Measurements from ENCODE around the gene POLR1D. TPM values are rescaled to one million over a fixed set of nuclear protein-coding genes. Genes with fewer than 3 reads are reported as not detected.
"Not testable (repeated sequence)": the region's sequence is repeated elsewhere in the genome, so short reads cannot be mapped to it uniquely, and the experiment has no call there.

POLR1D gene
- total RNA-seq, 1 donor from 2014 or later, result 73.5 TPM

- TF ChIP-seq CTCF (IDR thresholded peaks at IDR 0.05; ENCODE audit: borderline replicate concordance), result no peak
- no peaks in the 10 kb centered on the region for H3K27me3 ChIP-seq (ENCODE audit: low read depth)
- no peak overlapping the region for H3K27ac ChIP-seq (replicated peaks)
- peaks cover 2% of the 10 kb centered on the region for H3K36me3 ChIP-seq
- H3K9me3 ChIP-seq (replicated peaks), result no peaks in the 10 kb centered on the region
- H3K4me3 ChIP-seq, result no peak overlapping the region
- intact Hi-C loops (cut with micrococcal nuclease), result no loop called here
- H3K4me1 ChIP-seq, result peaks cover 16% of the 10 kb centered on the region
- DNase-seq, result no peak
These were observed 6.4 kb downstream of the POLR1D start for GRCh38 chr13:27628081-27628480.

- H3K27ac ChIP-seq (replicated peaks); intact Hi-C loops (cut with micrococcal nuclease); DNase-seq; H3K4me3 ChIP-seq; H3K9me3 ChIP-seq (replicated peaks); H3K27me3 ChIP-seq (ENCODE audit: low read depth); H3K36me3 ChIP-seq: not testable (repeated sequence)
- peaks cover 10% of the 10 kb centered on the region for H3K4me1 ChIP-seq
These were observed 7.1 kb downstream of the POLR1D start for GRCh38 chr13:27628766-27629165.

DNA sequence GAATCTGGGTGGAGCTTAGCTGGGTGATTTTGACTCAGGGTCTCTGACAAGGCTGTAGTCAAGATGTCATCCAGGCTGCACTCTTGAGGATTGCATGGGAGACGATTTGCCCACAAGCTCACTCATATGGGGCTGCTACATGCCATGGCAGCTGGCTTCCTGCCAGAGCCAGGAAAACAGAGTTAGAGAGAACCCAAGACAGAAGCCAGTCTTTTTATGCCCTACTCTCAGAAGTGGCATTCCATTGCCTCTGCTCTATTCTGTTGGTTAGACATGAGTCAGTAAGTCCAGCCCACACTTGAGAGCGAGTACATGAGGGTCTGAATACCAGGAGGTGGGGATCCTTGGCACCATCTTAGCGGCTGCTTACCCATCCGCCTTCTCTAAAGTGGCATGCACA lies 9.5 kb downstream of the POLR1D start:
- Histone ChIP-seq H3K36me3 (no peaks in the 10 kb centered on the region), H3K9me3 (replicated peaks) (no peaks in the 10 kb centered on the region), H3K27ac (replicated peaks) (no peak overlapping the region), H3K4me1 (peaks cover 10% of the 10 kb centered on the region), H3K4me3 (no peak overlapping the region), H3K27me3 (ENCODE audit: low read depth) (no peaks in the 10 kb centered on the region)
- TF ChIP-seq CTCF (IDR thresholded peaks at IDR 0.05; ENCODE audit: borderline replicate concordance), result no peak
- intact Hi-C loops (cut with micrococcal nuclease), result no loop called here
- no peak for DNase-seq

DNA sequence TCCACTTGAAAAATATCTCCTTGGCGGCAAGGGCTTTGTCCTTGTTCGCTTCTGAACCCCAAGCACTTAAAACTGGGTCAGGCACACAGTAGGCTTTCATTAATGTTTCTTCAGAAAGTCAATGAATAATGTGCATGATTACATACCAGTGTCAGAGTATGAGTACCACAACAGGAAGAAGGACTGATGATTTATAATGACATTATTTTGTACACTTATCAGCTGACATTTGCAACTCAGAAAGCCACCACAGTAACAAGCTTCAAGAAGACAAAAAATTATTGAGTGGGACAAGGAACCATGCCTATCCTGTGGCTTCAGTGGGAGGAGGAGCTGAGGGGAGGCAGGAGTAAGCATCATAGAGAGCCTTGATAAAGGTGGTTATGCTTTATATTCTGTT lies 10.0 kb downstream of the POLR1D start:
- H3K27ac ChIP-seq (replicated peaks), result no peak overlapping the region
- H3K36me3 ChIP-seq, result no peaks in the 10 kb centered on the region
- H3K4me3 ChIP-seq, result no peak overlapping the region
- no peaks in the 10 kb centered on the region for H3K9me3 ChIP-seq (replicated peaks)
- no peak for DNase-seq
- intact Hi-C loops (cut with micrococcal nuclease), result no loop called here
- no peaks in the 10 kb centered on the region for H3K27me3 ChIP-seq (ENCODE audit: low read depth)
- TF ChIP-seq CTCF (IDR thresholded peaks at IDR 0.05; ENCODE audit: borderline replicate concordance), result no peak
- H3K4me1 ChIP-seq, result peaks cover 14% of the 10 kb centered on the region

- Histone ChIP-seq H3K27me3 (ENCODE audit: low read depth) (no peaks in the 10 kb centered on the region), H3K4me3 (no peak overlapping the region), H3K4me1 (peaks cover 19% of the 10 kb centered on the region), H3K9me3 (replicated peaks) (no peaks in the 10 kb centered on the region), H3K36me3 (no peaks in the 10 kb centered on the region), H3K27ac (replicated peaks) (no peak overlapping the region)
- DNase-seq, result no peak
- TF ChIP-seq CTCF (IDR thresholded peaks at IDR 0.05; ENCODE audit: borderline replicate concordance), result no peak
- intact Hi-C loops (cut with micrococcal nuclease), result no loop called here
These were observed 10.5 kb downstream of the POLR1D start for GRCh38 chr13:27632214-27632613.

DNA sequence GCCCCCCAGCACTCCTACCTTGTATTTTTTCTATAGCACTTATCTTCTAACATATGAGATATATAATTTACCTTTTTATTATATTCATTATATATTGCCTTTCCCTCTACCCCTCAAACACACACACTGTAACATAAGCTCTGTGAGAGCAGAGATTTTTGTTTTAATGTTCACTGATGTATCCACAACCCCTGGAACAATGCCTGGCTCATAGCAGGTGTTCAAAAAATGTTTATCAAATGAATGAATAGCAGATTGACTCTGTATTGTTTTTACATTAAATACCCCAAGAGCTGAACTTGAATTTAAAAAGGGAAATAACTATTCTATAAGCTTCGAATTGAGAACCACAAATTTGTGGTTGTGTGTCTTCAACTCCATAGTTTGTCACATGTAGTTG lies 11.0 kb downstream of the POLR1D start:
- no peak overlapping the region for H3K4me3 ChIP-seq
- H3K4me1 ChIP-seq, result peaks cover 23% of the 10 kb centered on the region
- H3K27ac ChIP-seq (replicated peaks), result no peak overlapping the region
- no peaks in the 10 kb centered on the region for H3K36me3 ChIP-seq
- no peak for TF ChIP-seq CTCF (IDR thresholded peaks at IDR 0.05; ENCODE audit: borderline replicate concordance)
- no peaks in the 10 kb centered on the region for H3K27me3 ChIP-seq (ENCODE audit: low read depth)
- no peaks in the 10 kb centered on the region for H3K9me3 ChIP-seq (replicated peaks)
- intact Hi-C loops (cut with micrococcal nuclease), result no loop called here
- DNase-seq, result no peak

All from left ventricle myocardium inferior (tissue), 1 donor.